Activated naive CD8-positive, alpha-beta T cell (primary cell): ENCODE data around the gene ALX4.

Source experiments
- H3K27ac Mint-ChIP-seq: one replicate; pipeline ENCODE4 v1.8.0; 2021; ENCODE audit warnings: mixed read lengths
- H3K27me3 Mint-ChIP-seq: one replicate; pipeline ENCODE4 v1.8.0; 2021; ENCODE audit warnings: mixed read lengths
- H3K36me3 Mint-ChIP-seq: one replicate; pipeline ENCODE4 v1.8.0; 2021; ENCODE audit warnings: mixed read lengths
- H3K4me1 Mint-ChIP-seq: one replicate; pipeline ENCODE4 v1.8.0; 2021; ENCODE audit warnings: low read depth, mixed read lengths
- H3K4me3 Mint-ChIP-seq: one replicate; pipeline ENCODE4 v1.8.0; 2021; ENCODE audit warnings: mild to moderate bottlenecking, mixed read lengths
- H3K9me3 Mint-ChIP-seq: one replicate; pipeline ENCODE4 v1.8.0; 2021; ENCODE audit warnings: low read depth, mixed read lengths

The ALX4 gene

GRCh38 chr11:44309478-44310205 lies at the start of gene ALX4:
Gene ALX4, minus strand, starts transcription at chr11:44310139. Its CDS starts 77 bp downstream, at chr11:44310062.
- H3K27ac Mint-ChIP-seq = no peak within 1 kb of the TSS
- H3K36me3 Mint-ChIP-seq = no peaks in the 10 kb centered on the region
- peak within 1 kb of the TSS; percentile 54 for H3K4me3 Mint-ChIP-seq
- H3K9me3 Mint-ChIP-seq = no peaks in the 10 kb centered on the region
- peaks cover 23% of the 10 kb centered on the region for H3K4me1 Mint-ChIP-seq
- H3K27me3 Mint-ChIP-seq = peaks cover 57% of the 10 kb centered on the region

GRCh38 chr11:44359162-44359561 lies 49.2 kb upstream of the ALX4 start:
- Mint-ChIP-seq H3K9me3 (peaks cover 6% of the 10 kb centered on the region), H3K4me3 (no peak overlapping the region), H3K27me3 (peaks cover 6% of the 10 kb centered on the region), H3K27ac (no peak overlapping the region), H3K4me1 (no peaks in the 10 kb centered on the region), H3K36me3 (no peaks in the 10 kb centered on the region)

- H3K4me1 Mint-ChIP-seq = no peaks in the 10 kb centered on the region
- H3K9me3 Mint-ChIP-seq = peaks cover 2% of the 10 kb centered on the region
- H3K27ac Mint-ChIP-seq = no peak overlapping the region
- peaks cover 6% of the 10 kb centered on the region for H3K27me3 Mint-ChIP-seq
- no peak overlapping the region for H3K4me3 Mint-ChIP-seq
- no peaks in the 10 kb centered on the region for H3K36me3 Mint-ChIP-seq
Observed at GRCh38 chr11:44358713-44359112, 48.8 kb upstream of the ALX4 start.

- H3K27me3 Mint-ChIP-seq = peaks cover 6% of the 10 kb centered on the region
- H3K27ac Mint-ChIP-seq = no peak overlapping the region
- H3K36me3 Mint-ChIP-seq = no peaks in the 10 kb centered on the region
- H3K4me3 Mint-ChIP-seq = no peak overlapping the region
- H3K4me1 Mint-ChIP-seq = no peaks in the 10 kb centered on the region
- H3K9me3 Mint-ChIP-seq = no peaks in the 10 kb centered on the region
Observed at GRCh38 chr11:44357711-44358110, 47.8 kb upstream of the ALX4 start.

GRCh38 chr11:44356351-44356750 lies 46.4 kb upstream of the ALX4 start:
- Mint-ChIP-seq H3K4me1 (no peaks in the 10 kb centered on the region), H3K27ac (no peak overlapping the region), H3K9me3 (no peaks in the 10 kb centered on the region), H3K27me3 (peaks cover 10% of the 10 kb centered on the region), H3K4me3 (no peak overlapping the region), H3K36me3 (no peaks in the 10 kb centered on the region)

- Mint-ChIP-seq H3K4me1 (no peaks in the 10 kb centered on the region), H3K4me3 (no peak overlapping the region), H3K27me3 (peaks cover 17% of the 10 kb centered on the region), H3K27ac (no peak overlapping the region), H3K9me3 (no peaks in the 10 kb centered on the region), H3K36me3 (no peaks in the 10 kb centered on the region)
Observed at GRCh38 chr11:44351898-44352498, 42.1 kb upstream of the ALX4 start.

- H3K36me3 Mint-ChIP-seq = no peaks in the 10 kb centered on the region
- no peaks in the 10 kb centered on the region for H3K9me3 Mint-ChIP-seq
- no peaks in the 10 kb centered on the region for H3K4me1 Mint-ChIP-seq
- peaks cover 17% of the 10 kb centered on the region for H3K27me3 Mint-ChIP-seq
- no peak overlapping the region for H3K4me3 Mint-ChIP-seq
- no peak overlapping the region for H3K27ac Mint-ChIP-seq
Observed at GRCh38 chr11:44351006-44351660, 41.2 kb upstream of the ALX4 start.

- Mint-ChIP-seq H3K36me3 (no peaks in the 10 kb centered on the region), H3K27ac (no peak overlapping the region), H3K4me1 (no peaks in the 10 kb centered on the region), H3K9me3 (no peaks in the 10 kb centered on the region), H3K27me3 (peaks cover 17% of the 10 kb centered on the region), H3K4me3 (no peak overlapping the region)
Observed at GRCh38 chr11:44349328-44349727, 39.4 kb upstream of the ALX4 start.

- Mint-ChIP-seq H3K27ac (no peak overlapping the region), H3K27me3 (peaks cover 17% of the 10 kb centered on the region), H3K9me3 (no peaks in the 10 kb centered on the region), H3K4me1 (no peaks in the 10 kb centered on the region), H3K36me3 (no peaks in the 10 kb centered on the region), H3K4me3 (no peak overlapping the region)
Observed at GRCh38 chr11:44348721-44349120, 38.8 kb upstream of the ALX4 start.

- no peak overlapping the region for H3K27ac Mint-ChIP-seq
Observed at GRCh38 chr11:44348114-44348513, 38.2 kb upstream of the ALX4 start.

GRCh38 chr11:44347538-44347937 lies 37.6 kb upstream of the ALX4 start:
- Mint-ChIP-seq H3K4me1 (no peaks in the 10 kb centered on the region), H3K27me3 (peaks cover 17% of the 10 kb centered on the region), H3K36me3 (no peaks in the 10 kb centered on the region), H3K4me3 (no peak overlapping the region), H3K27ac (no peak overlapping the region), H3K9me3 (no peaks in the 10 kb centered on the region)

More at GRCh38 chr11:44348114-44348513, 38.2 kb upstream of the ALX4 start:
- no peaks in the 10 kb centered on the region for H3K9me3 Mint-ChIP-seq
- H3K4me1 Mint-ChIP-seq = no peaks in the 10 kb centered on the region
- H3K36me3 Mint-ChIP-seq = no peaks in the 10 kb centered on the region
- H3K27me3 Mint-ChIP-seq = peaks cover 17% of the 10 kb centered on the region
- H3K4me3 Mint-ChIP-seq = no peak overlapping the region

- H3K36me3 Mint-ChIP-seq = no peaks in the 10 kb centered on the region
- H3K27me3 Mint-ChIP-seq = peaks cover 15% of the 10 kb centered on the region
- H3K27ac Mint-ChIP-seq = no peak overlapping the region
Observed at GRCh38 chr11:44346983-44347382, 37.0 kb upstream of the ALX4 start.

GRCh38 chr11:44345781-44346180 lies 35.8 kb upstream of the ALX4 start:
- Mint-ChIP-seq H3K4me1 (no peaks in the 10 kb centered on the region), H3K9me3 (no peaks in the 10 kb centered on the region), H3K4me3 (no peak overlapping the region), H3K36me3 (no peaks in the 10 kb centered on the region), H3K27ac (no peak overlapping the region), H3K27me3 (peaks cover 11% of the 10 kb centered on the region)

More at GRCh38 chr11:44346983-44347382, 37.0 kb upstream of the ALX4 start:
- no peak overlapping the region for H3K4me3 Mint-ChIP-seq
- no peaks in the 10 kb centered on the region for H3K9me3 Mint-ChIP-seq
- no peaks in the 10 kb centered on the region for H3K4me1 Mint-ChIP-seq

GRCh38 chr11:44344921-44345320 lies 35.0 kb upstream of the ALX4 start:
- Mint-ChIP-seq H3K27me3 (peaks cover 6% of the 10 kb centered on the region), H3K4me3 (no peak overlapping the region), H3K27ac (no peak overlapping the region), H3K36me3 (no peaks in the 10 kb centered on the region), H3K4me1 (no peaks in the 10 kb centered on the region), H3K9me3 (no peaks in the 10 kb centered on the region)

- H3K4me3 Mint-ChIP-seq = no peak overlapping the region
- H3K4me1 Mint-ChIP-seq = no peaks in the 10 kb centered on the region
- no peaks in the 10 kb centered on the region for H3K36me3 Mint-ChIP-seq
- H3K27me3 Mint-ChIP-seq = peaks cover 6% of the 10 kb centered on the region
- H3K9me3 Mint-ChIP-seq = no peaks in the 10 kb centered on the region
- no peak overlapping the region for H3K27ac Mint-ChIP-seq
Observed at GRCh38 chr11:44344423-44344820, 34.5 kb upstream of the ALX4 start.
